ENCODE data around the gene DGKE.

DNA sequence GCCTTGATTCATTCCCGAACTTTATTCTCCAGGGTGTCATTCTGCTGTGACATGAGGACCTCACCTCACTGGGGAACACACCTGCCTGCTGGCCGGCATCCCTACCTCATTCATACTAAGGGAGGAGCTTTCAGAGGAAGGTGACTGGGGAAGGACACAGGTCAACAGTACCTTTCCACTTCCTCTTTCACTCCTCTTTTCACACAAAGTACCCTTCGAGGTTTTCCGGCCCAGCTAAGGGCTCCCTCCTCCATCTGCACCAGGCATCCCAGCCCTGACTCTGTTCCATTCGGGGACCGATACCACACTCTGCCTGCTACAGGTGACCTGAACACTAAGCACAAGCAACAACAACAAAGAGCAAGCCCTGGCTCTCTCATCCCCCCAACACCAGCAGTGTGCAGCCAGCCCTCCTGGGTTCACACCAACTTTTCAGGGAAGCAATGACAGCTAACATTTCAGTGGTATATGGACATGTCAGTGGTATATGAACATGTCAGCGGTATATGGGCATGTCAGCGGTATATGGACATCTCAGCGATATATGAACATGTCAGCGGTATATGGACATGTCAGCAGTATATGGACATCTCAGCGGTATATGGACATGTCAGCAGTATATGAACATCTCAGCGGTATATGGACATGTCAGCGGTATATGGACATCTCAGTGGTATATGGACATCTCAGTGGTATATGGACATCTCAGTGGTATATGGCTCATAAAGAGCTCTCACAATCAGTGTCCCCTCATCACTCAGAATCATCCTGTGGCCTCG lies 63.9 kb downstream of the DGKE start:
- TF ChIP-seq, protein P1, sequence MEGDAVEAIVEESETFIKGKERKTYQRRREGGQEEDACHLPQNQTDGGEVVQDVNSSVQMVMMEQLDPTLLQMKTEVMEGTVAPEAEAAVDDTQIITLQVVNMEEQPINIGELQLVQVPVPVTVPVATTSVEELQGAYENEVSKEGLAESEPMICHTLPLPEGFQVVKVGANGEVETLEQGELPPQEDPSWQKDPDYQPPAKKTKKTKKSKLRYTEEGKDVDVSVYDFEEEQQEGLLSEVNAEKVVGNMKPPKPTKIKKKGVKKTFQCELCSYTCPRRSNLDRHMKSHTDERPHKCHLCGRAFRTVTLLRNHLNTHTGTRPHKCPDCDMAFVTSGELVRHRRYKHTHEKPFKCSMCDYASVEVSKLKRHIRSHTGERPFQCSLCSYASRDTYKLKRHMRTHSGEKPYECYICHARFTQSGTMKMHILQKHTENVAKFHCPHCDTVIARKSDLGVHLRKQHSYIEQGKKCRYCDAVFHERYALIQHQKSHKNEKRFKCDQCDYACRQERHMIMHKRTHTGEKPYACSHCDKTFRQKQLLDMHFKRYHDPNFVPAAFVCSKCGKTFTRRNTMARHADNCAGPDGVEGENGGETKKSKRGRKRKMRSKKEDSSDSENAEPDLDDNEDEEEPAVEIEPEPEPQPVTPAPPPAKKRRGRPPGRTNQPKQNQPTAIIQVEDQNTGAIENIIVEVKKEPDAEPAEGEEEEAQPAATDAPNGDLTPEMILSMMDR (IDR thresholded peaks at IDR 0.05): no peak
- TF ChIP-seq, protein P2, sequence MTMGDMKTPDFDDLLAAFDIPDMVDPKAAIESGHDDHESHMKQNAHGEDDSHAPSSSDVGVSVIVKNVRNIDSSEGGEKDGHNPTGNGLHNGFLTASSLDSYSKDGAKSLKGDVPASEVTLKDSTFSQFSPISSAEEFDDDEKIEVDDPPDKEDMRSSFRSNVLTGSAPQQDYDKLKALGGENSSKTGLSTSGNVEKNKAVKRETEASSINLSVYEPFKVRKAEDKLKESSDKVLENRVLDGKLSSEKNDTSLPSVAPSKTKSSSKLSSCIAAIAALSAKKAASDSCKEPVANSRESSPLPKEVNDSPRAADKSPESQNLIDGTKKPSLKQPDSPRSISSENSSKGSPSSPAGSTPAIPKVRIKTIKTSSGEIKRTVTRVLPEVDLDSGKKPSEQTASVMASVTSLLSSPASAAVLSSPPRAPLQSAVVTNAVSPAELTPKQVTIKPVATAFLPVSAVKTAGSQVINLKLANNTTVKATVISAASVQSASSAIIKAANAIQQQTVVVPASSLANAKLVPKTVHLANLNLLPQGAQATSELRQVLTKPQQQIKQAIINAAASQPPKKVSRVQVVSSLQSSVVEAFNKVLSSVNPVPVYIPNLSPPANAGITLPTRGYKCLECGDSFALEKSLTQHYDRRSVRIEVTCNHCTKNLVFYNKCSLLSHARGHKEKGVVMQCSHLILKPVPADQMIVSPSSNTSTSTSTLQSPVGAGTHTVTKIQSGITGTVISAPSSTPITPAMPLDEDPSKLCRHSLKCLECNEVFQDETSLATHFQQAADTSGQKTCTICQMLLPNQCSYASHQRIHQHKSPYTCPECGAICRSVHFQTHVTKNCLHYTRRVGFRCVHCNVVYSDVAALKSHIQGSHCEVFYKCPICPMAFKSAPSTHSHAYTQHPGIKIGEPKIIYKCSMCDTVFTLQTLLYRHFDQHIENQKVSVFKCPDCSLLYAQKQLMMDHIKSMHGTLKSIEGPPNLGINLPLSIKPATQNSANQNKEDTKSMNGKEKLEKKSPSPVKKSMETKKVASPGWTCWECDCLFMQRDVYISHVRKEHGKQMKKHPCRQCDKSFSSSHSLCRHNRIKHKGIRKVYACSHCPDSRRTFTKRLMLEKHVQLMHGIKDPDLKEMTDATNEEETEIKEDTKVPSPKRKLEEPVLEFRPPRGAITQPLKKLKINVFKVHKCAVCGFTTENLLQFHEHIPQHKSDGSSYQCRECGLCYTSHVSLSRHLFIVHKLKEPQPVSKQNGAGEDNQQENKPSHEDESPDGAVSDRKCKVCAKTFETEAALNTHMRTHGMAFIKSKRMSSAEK (CRISPR knock-in tag; IDR thresholded peaks at IDR 0.05; ENCODE audit: borderline replicate concordance): no peak

Data from WTC11 (cell line).